Muscle of back (tissue), 11 donors: ENCODE results near the gene NAPSA. TPM values are rescaled to one million over a fixed set of nuclear protein-coding genes. Genes with fewer than 3 reads are reported as not detected.

Experiments used
- DNase-seq, 3 donors: peaks; one replicate each; pipeline versions ENCODE4 v3.0.0 to v3.0.0-alpha.2; 2013
- polyA plus RNA-seq, 10 donors: library from polyadenylated mRNA; unstranded; fragments of 120-200 nt; gene quantifications; one replicate each; pipeline ENCODE4 v1.2.1, GENCODE V29; 2013; ENCODE audit not compliant: insufficient read length in 10 of 10

Gene NAPSA
- polyA plus RNA-seq, 10 donors = 0.27 to 1.9 (median 0.60) TPM

DNA sequence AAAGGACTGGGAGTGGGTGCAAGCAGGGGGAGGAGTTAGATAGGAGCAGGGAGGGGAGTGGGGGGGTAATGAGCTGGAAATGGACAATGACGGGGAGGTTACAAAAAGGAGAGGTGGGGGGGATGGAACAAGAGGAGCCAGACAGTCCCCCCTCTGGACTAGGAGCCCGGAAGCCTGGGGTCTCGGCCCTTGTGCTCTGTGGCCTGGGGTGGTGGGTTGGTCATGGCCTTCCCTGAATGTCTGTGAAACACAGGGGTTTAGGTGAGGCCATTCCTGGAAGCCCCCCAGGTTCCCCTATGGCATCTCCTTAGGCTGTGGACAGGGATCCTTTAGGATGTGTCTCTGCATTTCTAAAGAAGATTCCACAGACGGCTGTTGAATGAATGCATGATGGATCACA, 48.3 kb downstream of the NAPSA start:
- DNase-seq = no peak

DNA sequence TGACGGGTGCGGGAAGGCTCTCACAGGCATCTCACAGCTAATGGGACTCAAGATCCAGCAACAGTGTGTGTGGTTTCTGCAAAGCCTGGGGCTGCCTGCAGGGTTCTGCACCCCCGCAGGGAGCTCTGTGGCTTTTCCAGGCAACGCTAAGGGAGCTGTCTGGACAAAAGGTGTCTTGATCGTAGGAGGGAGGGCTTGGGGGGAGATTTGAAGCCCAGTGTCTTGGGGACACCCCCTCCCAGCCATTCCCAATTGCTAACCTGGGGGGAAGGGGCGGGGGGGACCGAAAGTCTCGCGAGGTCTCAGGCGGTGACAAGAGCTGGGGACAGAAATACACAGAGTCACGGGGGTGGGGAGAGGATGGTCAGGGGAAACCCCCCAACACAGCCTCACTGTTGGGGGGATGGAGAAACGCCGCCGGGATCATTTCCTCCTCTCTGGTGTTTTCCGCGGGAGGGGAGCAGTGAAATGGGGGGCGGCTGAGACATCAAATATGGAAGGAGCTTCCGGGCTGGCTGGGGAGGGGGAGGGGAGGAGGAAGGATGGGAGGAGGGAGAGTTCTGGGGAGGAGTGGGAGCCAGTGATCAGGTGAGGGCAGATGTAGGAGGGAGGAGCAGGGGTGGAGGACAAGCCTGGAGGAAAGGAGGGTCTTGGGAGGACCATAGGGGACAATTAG, 49.5 kb downstream of the NAPSA start:
- no peak for DNase-seq

DNA sequence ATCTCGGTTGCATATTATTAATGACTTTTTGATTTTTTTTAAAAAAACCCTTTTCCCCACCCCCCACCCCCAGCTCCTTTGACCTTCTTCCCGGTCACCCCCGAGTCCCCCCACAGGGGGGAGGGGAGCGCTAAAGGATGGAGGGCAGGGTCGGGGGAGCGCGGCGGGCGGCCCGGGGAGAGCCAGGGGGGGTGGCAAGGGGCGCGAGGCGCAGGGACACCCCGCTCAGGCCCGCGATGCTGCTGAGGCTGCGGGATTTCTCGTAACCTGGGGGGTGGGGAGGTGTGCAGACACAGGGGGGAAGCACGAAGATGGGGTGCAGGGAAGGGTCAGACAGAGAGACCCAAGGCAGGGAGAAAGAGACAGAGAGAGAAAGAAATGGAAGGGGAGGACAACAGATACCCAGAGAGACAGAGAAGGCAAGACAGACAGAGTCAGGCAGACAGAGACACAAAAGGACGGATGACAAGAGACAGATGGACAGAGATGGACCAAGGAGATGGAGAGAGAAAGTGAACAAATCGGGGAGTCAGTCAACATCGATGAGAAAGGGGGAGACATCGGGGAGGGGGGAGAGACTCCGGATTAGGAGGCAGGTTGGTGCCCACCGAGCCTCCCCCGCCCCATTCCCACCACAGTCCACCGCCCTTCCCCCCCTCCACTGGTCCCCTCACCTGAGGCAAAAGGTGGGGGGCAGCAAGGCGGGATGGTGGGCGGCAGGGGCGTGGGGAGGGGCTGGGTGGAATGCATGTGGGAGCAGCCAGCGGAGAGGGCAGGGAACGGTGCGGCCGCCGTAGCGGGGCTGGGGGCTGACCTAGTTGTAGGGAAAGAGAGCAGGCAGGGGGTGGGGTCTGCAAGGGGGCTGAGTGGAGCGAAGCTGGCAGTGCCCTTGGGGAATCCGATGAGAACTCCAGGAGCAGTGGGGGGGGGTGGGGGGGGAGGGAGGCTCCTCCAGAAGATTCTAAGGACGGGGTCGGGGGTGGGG, 50.4 kb downstream of the NAPSA start:
- no peak for DNase-seq

DNA sequence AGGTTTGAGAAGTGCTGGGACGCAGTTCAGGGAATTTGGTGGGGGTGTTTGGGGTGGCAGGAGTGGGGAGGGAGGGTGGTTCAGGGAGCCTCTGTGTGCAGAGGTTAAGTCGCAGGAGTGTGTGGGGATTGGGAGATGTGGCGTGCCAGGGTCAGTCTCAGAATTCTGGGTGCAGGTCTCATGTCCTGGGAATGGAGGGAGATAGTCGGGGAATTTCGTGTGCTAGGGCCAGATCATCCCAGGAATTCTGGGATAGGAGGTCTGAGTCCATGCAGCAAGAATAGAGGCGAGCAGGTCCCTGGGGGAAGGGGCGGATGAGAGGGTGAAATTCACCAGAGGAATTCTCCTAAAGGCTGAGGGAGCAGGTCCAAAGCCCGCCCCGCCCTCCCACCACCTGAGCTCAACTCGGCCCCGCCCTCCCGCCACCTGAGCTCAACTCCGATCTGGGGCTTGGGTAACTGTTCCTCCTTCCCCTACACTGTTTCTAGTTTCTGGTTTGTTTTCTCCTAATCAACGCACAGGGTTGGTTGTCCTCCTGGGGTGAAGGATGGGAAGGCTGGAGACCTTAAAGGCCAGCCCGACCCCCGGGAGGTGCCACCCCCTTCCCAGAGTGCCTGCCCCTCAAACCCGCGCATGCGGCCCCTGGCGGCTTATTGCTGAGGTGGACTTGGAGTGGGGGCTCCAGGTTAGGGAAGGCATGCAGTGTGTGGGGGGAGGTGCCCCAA, 51.5 kb downstream of the NAPSA start:
- DNase-seq = no peak

DNA sequence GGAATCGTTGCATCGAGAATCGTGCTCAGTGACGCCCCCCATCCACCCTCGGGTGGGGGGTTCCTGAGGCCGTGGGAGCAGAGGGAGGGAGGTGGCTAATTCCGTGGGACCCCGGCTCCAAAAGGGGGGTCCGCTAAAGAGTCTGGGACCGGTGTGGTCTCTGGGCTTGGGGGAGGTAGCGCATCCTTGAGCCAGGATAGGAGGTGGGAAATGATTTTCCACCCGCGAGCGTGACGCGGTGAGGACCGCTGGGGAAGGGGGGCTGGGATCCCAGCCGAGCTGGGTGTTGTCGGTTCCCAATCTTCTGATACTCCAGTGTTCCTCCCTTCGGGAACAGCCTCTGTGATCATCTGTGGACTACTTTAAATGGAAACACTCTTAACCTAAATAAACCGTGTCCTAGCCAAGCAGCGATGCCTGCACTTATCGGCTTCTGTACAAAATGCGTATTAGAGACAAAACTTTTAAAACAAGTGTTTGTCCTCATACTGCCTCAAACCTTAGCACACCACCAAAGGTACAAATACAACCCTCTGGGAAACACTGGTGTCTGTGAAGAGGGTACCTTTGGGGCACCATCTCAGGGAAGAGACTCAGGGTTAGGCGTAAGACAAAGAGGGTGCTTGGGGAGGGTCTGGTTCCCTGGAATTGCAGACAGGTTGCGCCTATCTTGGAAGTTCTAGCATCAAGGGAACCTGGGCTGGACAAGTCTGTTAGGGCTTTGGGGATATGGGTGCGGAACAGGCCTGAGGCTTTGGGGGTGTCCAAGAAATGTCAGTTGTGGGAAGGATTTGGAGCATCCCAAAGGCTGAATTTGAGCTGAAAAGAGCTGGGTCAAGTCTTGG, 52.2 kb downstream of the NAPSA start:
- no peak for DNase-seq

DNA sequence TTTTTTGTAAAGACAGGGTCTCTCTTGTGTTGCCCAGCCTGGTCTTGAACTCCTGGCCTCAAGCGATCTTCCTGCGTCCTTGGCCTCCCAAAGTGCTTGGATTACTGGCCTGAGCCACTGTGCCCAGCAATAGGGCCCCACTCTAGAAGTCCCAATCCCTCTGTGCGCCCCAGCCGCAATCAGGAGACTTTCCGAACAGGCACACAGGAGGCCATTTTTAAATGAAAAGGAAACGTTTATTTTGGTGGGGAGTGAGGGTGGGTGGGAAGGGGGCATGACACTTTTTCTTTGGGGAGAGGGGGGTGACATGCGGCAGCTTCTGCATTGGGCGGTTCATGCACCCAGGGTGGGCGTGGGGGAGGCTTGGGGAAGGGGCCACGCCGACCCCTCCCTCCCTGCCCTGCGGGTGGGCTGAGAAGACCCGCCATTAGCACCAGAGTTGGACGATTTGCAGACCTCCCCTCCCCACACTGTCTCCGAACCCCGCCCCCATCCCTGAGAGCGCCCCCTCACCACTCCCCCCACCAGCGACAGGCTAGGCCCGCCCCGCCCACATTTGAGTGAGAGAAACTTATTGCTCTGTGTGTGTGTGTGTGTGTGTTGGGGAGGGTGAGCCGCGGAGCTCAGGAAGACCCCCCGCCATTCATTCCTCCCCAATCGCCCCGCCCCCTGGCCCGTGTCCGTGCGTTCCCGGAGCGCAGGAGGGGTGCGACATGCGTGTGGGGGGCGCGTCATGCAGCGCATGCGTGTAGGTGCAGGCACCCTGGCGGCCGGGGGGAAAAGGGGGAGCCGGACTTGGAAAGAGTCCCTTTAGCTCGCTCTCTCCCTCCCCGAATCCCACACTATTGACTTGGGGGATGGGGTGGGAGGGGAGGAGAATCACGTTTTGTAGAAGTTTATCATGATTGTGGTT, 53.5 kb downstream of the NAPSA start:
- no peak for DNase-seq

DNA sequence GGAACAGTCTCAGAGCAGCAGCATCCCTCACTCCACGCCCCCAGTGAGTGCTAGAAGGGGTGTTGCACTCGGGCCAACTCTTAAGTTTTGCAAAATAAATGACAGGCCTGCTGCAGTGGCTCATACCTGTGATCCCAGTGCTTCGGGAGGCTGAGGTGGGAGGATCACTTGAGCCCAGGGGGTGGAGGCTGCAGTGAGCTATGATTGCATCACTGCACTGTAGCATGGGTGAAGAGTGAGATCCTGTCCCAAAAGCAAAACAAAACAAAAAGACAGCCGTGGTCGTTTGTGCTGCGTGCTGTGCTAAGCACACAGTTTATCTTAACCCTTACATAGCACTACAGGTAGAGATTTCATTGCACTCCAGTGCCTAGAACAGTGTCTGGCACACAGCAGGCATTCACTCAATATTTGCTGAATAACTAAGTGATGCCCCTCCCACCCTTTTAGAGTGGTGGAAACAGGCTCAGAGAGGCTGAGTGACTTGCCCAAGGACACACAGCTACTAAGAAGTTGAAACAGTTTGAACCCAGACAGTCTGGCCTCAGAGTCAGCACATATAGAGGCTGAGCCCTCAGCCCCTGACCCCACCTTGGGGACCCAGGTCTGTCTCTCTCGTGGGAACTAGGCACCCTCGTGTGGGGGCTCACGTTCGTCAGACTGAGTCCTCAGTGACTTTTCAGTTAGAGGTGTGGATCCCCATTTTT, 54.5 kb downstream of the NAPSA start:
- no peak for DNase-seq

DNA sequence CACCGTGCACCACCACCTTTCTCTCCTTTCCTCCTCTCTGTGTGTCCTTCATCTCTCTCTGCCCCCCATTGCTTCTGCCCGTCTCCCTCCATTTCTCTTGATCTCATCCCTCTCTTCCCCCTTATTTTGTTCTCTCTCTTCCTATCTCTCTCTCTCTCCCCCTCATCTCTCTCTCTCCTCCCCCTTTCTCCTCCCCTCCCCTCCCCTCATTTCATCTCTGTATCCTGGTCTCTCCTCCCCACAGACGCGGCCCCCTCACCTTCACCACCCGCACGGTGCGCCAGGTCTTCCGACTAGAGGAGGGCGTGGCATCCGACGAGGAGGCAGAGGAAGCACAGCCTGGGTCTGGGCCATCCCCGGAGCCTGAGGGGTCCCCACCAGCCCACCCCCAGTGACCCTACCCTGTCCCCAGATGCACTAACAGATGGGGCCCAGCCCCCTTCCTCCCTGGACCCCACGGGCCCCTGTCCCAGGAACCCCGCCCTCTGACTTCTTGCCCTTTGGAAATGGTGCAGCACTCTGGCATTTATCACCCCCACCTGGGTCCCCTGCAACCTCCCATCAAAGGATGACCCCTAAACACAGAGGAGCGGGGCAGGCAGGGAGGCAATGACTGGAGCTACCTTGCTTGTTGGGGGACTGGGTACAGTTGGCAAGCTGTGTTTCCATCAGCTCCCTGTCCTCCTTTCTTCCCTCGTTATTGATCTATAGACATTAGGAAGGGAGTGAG, 55.9 kb downstream of the NAPSA start:
- DNase-seq = no peak

DNA sequence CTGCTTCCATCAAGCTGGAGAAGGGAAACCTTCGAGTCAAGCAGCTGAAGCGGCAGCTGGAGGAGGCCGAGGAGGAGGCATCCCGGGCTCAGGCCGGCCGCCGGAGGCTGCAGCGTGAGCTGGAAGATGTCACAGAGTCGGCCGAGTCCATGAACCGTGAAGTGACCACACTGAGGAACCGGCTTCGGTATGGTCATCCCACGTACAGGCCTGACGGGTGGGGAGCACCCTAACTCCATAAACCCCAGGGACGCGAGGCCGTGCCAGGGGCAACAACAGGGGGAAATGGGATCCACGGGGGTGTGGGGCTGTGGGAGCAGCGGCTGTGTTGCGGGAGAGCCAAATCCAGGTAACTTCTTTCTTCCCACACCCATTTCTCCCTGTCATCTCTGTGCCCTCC, 56.4 kb downstream of the NAPSA start:
- DNase-seq = no peak

Other genes starting within 250 kb of the NAPSA start
- not detected for gene IZUMO2, start 202.4 kb downstream of the NAPSA start, polyA plus RNA-seq
- 10 to 100 TPM; 20.0 to 42.5 (median 33.8) TPM for gene MYH14, start 162.0 kb downstream of the NAPSA start, polyA plus RNA-seq
- 1 to 10 TPM in 9 of 10 donors, under 1 TPM in 1; 0.98 to 1.7 (median 1.2) TPM for gene KCNC3, start 36.3 kb downstream of the NAPSA start, polyA plus RNA-seq
- gene NR1H2, start 10.8 kb upstream of the NAPSA start, polyA plus RNA-seq = 10 to 100 TPM; 14.8 to 24.6 (median 18.7) TPM
- gene POLD1, start 18.7 kb upstream of the NAPSA start, polyA plus RNA-seq = 10 to 100 TPM; 13.8 to 25.0 (median 17.2) TPM
- gene SPIB, start 53.3 kb upstream of the NAPSA start, polyA plus RNA-seq = 1 to 10 TPM in 1 of 10 donors, under 1 TPM in 9; 0.18 to 1.4 (median 0.60) TPM
- gene MYBPC2, start 67.3 kb upstream of the NAPSA start, polyA plus RNA-seq = 100 to 1,000 TPM in 1 of 10 donors, 10 to 100 TPM in 9; 25.1 to 132 (median 42.4) TPM
- 100 to 1,000 TPM in 3 of 10 donors, 10 to 100 TPM in 7; 64.7 to 133 (median 91.9) TPM for gene EMC10, start 110.9 kb upstream of the NAPSA start, polyA plus RNA-seq
- 1 to 10 TPM; 3.4 to 6.1 (median 4.3) TPM for gene GARIN5A, start 111.2 kb upstream of the NAPSA start, polyA plus RNA-seq
- 10 to 100 TPM; 14.5 to 30.5 (median 19.1) TPM for gene JOSD2, start 145.6 kb upstream of the NAPSA start, polyA plus RNA-seq
- 1 to 10 TPM in 1 of 10 donors, under 1 TPM in 8, not detected in 1; 0.32 to 2.0 (median 0.52) TPM for gene ASPDH, start 148.3 kb upstream of the NAPSA start, polyA plus RNA-seq
- 10 to 100 TPM in 4 of 10 donors, 1 to 10 TPM in 6; 5.8 to 12.1 (median 9.0) TPM for gene LRRC4B, start 202.8 kb upstream of the NAPSA start, polyA plus RNA-seq